Measurements from ENCODE around the gene NR2E3.
"Not testable (repeated sequence)": the region's sequence is repeated elsewhere in the genome, so short reads cannot be mapped to it uniquely, and the experiment has no call there.

NR2E3 gene

GRCh38 chr15:71815301-71815700, 4.9 kb downstream of the NR2E3 start:
- DNase-seq (ENCODE audit: low read depth): no peak

DNA sequence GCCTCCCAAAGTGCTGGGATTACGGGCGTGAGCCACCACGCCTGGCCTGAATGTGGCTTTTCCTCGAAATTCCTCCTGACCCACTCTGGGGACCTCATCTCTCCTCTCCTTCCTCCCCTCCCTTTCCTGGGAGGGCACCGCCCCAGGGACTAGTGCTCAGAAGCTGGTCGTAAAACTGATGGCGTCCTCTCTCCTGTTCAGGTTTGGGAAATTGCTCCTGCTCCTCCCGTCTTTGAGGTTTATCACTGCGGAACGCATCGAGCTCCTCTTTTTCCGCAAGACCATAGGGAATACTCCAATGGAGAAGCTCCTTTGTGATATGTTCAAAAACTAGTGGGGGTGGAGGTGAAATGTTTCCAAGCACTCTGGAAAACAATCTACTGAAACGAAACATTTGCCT, 7.0 kb downstream of the NR2E3 start:
- no peak for DNase-seq (ENCODE audit: low read depth)

GRCh38 chr15:71820127-71820526, 9.8 kb downstream of the NR2E3 start:
- DNase-seq (ENCODE audit: low read depth): no peak

DNA sequence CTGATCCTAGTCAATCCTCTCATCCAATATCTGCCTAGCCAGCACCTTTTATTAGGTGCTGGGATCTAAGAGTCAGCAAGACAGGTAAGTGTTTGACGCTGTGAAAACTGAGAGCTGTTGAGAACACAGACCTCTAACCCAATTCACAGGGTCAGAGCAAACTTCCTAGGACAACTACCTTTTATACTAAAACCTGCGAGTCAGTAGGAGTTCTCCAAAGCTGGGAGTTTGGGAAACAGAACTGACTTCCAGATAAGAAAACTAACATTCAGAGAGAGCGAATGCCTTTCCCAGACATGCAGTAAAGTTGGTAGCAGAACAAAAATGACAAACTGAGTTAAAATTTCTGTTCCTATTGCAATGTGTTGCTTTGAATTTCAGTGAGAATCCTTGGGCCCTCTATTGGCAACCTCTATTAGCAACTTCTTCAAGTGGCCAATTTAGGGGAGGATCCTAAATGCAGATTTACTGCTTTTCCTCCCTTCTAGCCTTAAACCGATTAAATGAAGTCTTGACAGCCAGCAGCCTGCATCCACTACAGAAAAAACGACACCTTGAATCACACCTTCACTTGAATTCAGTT, 11.3 kb downstream of the NR2E3 start:
- no peak for DNase-seq (ENCODE audit: low read depth)

- DNase-seq (ENCODE audit: low read depth): no peak
These were observed 12.7 kb downstream of the NR2E3 start for GRCh38 chr15:71822890-71823630.

DNA sequence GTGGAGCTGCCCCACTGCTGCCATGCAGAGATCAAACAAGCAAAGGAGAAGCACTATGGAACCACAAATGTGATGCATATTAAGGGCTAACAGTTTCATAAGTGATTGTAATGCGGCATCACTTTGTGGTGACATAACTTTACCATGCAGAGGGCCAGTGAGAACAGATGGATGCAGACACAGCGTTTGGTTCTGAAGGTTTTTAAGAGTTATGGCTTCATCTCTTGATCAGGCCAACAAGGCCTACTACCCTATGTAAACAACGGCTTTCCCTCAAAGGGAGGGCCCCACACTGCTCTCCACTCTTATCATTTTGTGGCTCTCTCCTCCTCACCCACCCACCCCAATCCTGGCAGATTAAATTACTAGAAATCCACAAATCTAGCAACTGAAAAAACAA, 13.4 kb downstream of the NR2E3 start:
- no peak for DNase-seq (ENCODE audit: low read depth)

- DNase-seq (ENCODE audit: low read depth): no peak
These were observed 14.8 kb downstream of the NR2E3 start for GRCh38 chr15:71825021-71825730.

DNA sequence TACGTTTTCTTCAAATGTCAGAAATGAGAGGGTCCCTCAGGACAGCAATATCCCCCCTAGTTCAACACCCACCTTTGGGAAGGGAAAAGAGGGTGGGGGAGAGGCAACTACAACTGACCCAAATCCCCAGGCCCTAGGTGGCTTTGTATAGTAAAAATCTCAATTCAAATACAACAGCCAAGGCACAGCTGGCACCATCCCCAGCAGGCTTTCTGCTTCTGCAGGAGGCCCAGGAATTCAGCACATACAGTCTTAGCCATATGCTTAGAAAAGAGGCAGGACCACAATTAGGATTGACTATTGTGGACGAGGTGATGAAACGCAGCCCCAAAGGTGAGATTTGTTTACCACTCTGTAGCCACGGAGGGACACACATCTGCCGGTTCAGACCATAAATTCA, 15.8 kb downstream of the NR2E3 start:
- no peak for DNase-seq (ENCODE audit: low read depth)

- no peak for DNase-seq (ENCODE audit: low read depth)
These were observed 20.6 kb downstream of the NR2E3 start for GRCh38 chr15:71830981-71831380.

GRCh38 chr15:71841563-71841962, 31.2 kb downstream of the NR2E3 start:
- DNase-seq (ENCODE audit: low read depth): no peak

DNA sequence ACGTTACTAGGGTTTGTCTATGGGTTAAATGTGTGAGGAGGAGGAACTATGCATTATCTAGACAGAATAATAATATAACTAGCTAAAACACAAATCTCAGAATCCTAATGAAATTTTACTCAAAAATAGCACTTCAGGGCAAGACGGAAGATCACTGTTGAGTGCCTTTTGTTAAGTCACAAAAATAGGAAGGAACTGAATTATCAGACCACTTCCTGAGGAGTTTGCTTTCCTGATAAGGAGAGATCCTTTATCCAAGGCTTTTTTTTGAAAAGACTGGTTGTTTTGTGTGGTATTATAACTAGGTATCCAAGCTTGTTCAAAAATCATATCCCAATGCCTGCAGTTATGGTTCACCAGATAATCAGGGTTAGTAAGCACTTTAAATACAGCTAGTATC, 34.6 kb downstream of the NR2E3 start:
- DNase-seq (ENCODE audit: low read depth): no peak

- DNase-seq (ENCODE audit: low read depth): no peak
These were observed 43.2 kb downstream of the NR2E3 start for GRCh38 chr15:71853543-71853942.

DNA sequence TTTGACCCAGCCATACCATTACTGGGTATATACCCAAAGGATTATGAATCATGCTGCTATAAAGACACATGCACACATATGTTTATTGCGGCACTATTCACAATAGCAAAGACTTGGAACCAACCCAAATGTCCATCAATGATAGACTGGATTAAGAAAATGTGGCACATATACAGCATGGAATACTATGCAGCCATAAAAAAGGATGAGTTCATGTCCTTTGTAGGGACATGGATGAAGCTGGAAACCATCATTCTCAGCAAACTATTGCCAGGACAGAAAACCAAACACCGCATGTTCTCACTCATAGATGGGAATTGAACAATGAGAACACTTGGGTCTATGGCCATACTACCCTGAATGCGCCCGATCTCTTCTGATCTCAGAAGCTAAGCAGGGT, 47.9 kb downstream of the NR2E3 start:
- not testable (repeated sequence) for DNase-seq (ENCODE audit: low read depth)

All from HS-27A (cell line).